HepG2 (cell line): Measurements from ENCODE around the gene ZBTB20. TPM values are rescaled to one million over a fixed set of nuclear protein-coding genes. Genes with fewer than 3 reads are reported as not detected.

ENCODE experiments used
- HMG20B ChIP-seq: conservative IDR thresholded peaks from 2 replicates; pipeline ENCODE4 v1.6.1; 2016; ENCODE audit warnings: missing genetic modification reagents, missing compliant biosample characterization
- polyA plus RNA-seq, 8 experiments: library from polyadenylated mRNA; depleted of rRNA in 3 of 8; stranded (reverse) in 7 of 8; unstranded in 1 of 8; fragments of >200 nt; fragmentation: Illumina TruSeq in 4 of 8; extraction: Trizol in 4 of 8; gene quantifications; 2 replicates each; pipeline versions ENCODE4 v1.2.1 to v1.2.3, GENCODE V29; 2011 to 2016; ENCODE audit warnings: low read depth in 4 of 8, missing spikeins in 1 of 8, mixed read lengths in 1 of 8; ENCODE audit not compliant: insufficient read depth in 1 of 8
- total RNA-seq, 5 experiments: library from RNA; depleted of rRNA; stranded (reverse); fragments of >200 nt; fragmentation: Illumina TruSeq; extraction: Trizol; gene quantifications; 2 replicates each; pipeline ENCODE4 v1.2.3, GENCODE V29; 2016; ENCODE audit warnings: low read depth in 1 of 5
- TF ChIP-seq, protein P1 (sequence below), 2 experiments: fragments of 450-650 bp in 1 of 2; sonication (generic) in 1 of 2; formaldehyde crosslinking in 1 of 2; IDR thresholded peaks; 2 replicates each; pipeline versions ENCODE4 v1.6.1 to v1.8.0; 2016 to 2022; ENCODE audit warnings: antibody characterized with exemption in 1 of 2, mild to moderate bottlenecking in 1 of 2, missing genetic modification reagents in 1 of 2

ZBTB20 gene
- total and polyA plus RNA-seq, 2 of the 13 experiments (the other 11 are each of a cell fraction or from before 2014, with no cell fraction given), result 1.9 to 8.8 TPM

DNA sequence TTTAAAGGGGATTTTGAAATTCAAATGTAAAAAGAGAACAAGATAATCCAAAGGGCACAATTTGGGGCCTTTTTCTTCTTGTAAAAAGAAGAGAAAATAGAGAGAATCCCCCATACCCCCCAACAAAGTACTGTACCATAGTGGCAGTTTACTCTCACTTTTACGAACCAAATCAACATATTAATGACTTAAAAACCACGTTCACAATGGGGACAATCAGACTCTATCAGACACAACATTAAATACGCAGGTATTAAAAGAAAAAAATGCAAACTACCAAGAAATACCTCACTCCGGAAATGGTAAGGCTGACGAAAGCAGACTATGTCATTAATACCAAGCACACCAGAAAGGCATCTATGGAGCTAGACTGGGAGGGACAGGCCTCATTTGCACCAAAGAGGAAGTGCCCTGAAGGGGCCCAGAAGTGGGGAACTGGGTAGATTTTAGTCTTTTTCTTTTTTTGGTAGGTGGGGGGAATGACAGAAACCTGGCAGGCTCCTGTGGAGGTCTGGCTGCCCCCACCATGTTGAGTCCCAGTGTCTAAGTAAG, 719.0 kb downstream of the ZBTB20 start (continued):
- TF ChIP-seq, protein P1, sequence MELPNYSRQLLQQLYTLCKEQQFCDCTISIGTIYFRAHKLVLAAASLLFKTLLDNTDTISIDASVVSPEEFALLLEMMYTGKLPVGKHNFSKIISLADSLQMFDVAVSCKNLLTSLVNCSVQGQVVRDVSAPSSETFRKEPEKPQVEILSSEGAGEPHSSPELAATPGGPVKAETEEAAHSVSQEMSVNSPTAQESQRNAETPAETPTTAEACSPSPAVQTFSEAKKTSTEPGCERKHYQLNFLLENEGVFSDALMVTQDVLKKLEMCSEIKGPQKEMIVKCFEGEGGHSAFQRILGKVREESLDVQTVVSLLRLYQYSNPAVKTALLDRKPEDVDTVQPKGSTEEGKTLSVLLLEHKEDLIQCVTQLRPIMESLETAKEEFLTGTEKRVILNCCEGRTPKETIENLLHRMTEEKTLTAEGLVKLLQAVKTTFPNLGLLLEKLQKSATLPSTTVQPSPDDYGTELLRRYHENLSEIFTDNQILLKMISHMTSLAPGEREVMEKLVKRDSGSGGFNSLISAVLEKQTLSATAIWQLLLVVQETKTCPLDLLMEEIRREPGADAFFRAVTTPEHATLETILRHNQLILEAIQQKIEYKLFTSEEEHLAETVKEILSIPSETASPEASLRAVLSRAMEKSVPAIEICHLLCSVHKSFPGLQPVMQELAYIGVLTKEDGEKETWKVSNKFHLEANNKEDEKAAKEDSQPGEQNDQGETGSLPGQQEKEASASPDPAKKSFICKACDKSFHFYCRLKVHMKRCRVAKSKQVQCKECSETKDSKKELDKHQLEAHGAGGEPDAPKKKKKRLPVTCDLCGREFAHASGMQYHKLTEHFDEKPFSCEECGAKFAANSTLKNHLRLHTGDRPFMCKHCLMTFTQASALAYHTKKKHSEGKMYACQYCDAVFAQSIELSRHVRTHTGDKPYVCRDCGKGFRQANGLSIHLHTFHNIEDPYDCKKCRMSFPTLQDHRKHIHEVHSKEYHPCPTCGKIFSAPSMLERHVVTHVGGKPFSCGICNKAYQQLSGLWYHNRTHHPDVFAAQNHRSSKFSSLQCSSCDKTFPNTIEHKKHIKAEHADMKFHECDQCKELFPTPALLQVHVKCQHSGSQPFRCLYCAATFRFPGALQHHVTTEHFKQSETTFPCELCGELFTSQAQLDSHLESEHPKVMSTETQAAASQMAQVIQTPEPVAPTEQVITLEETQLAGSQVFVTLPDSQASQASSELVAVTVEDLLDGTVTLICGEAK (IDR thresholded peaks at IDR 0.05), result no peak
- TF ChIP-seq, protein P1 (CRISPR knock-in tag; IDR thresholded peaks at IDR 0.05), result no peak
- TF ChIP-seq HMG20B (CRISPR knock-in tag), result no peak
